Activated CD8-positive, alpha-beta T cell treated with anti-CD3 and anti-CD28 coated beads for 36 hours (primary cell): Measurements from ENCODE around the gene PDCD5. TPM values are rescaled to one million over a fixed set of nuclear protein-coding genes. Genes with fewer than 3 reads are reported as not detected.
"Not testable (repeated sequence)": the region's sequence is repeated elsewhere in the genome, so short reads cannot be mapped to it uniquely, and the experiment has no call there.

ENCODE experiments used
- ATAC-seq: fragments of 200-7000 bp; cut with Tn5 transposase; one replicate; pipeline ENCODE4 v1.10.0; 2021; ENCODE audit warnings: mild to moderate bottlenecking, moderate library complexity
- CTCF ChIA-PET: fragments of 350-600 bp; sonication (Branson Sonifier 250); formaldehyde crosslinking; loops from one replicate; lab custom pipeline; 2021; ENCODE audit warnings: antibody characterized with exemption; lab: Charles Lee
- POLR2A ChIA-PET: fragments of 350-600 bp; sonication (Branson Sonifier 250); formaldehyde crosslinking; loops from one replicate; lab custom pipeline; 2021; ENCODE audit warnings: antibody characterized with exemption; lab: Charles Lee
- DNase-seq: peaks from one replicate; pipeline ENCODE4 v3.0.0-alpha.2; 2020
- H3K27ac Mint-ChIP-seq: one replicate; pipeline ENCODE4 v1.8.0; 2021; ENCODE audit warnings: mild to moderate bottlenecking, mixed read lengths
- H3K27me3 Mint-ChIP-seq: one replicate; pipeline ENCODE4 v1.8.0; 2021; ENCODE audit warnings: mixed read lengths
- H3K36me3 Mint-ChIP-seq: one replicate; pipeline ENCODE4 v1.8.0; 2021; ENCODE audit warnings: low read depth, mixed read lengths
- H3K4me1 Mint-ChIP-seq: one replicate; pipeline ENCODE4 v1.8.0; 2021; ENCODE audit warnings: low read depth, mixed read lengths
- H3K4me3 Mint-ChIP-seq: one replicate; pipeline ENCODE4 v1.8.0; 2021; ENCODE audit warnings: mild to moderate bottlenecking, moderate library complexity, mixed read lengths
- H3K9me3 Mint-ChIP-seq: one replicate; pipeline ENCODE4 v1.8.0; 2021; ENCODE audit warnings: mixed read lengths
- intact Hi-C: fragments of 100-400 bp; cut with micrococcal nuclease; formaldehyde crosslinking; loops from one replicate; pipeline ENCODE4 v1.10.0; 2022
- total RNA-seq, 2 experiments: library from RNA; stranded (reverse); gene quantifications; one replicate each; pipeline ENCODE4 v1.2.3, GENCODE V29; 2021
- TF ChIP-seq, protein P1 (sequence below): fragments of 200-600 bp; IDR thresholded peaks from one replicate; pipeline ENCODE4 v1.8.0; 2022; ENCODE audit warnings: antibody characterized with exemption, mild to moderate bottlenecking

The PDCD5 gene
- total RNA-seq, 2 experiments from 2014 or later: 221 to 222 TPM

DNA sequence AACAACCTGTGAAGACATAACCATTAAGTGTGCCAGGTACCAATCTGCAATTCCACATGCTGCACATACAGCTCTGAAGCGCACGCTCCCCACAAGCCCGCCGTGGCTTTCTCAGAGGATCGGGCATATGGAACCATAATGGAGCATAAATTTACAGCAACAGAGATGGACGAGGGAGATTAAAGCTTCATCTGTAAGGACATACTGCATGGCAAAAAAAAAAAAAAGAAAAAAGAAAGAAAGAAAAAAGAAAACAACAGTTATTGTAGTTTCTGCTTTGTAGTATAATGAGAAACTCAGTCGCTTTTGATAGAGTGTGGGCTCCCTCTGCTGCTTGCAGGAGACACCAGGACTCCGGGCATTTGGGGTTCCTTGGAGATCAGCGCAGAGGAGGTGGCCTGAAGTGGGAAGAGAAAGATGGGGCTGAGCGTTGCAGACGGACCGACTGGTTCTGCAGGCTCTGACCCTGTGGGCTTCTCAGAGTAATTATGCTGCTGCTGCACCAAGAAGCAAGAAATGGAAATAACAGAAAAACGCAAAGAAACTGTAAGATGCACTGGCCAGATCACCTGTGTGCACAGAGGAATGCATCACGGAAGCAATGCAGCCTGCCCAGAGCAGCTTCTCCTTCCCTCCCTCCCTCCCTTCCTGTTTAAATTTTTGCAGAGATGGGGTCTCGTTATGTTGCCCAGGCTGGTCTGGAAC is 10.8 kb upstream of the PDCD5 start:
- Mint-ChIP-seq H3K27me3 (peaks cover 10% of the 10 kb centered on the region), H3K36me3 (no peaks in the 10 kb centered on the region), H3K27ac (no peak overlapping the region), H3K9me3 (no peaks in the 10 kb centered on the region), H3K4me3 (no peak overlapping the region), H3K4me1 (peaks cover 13% of the 10 kb centered on the region)
- intact Hi-C loops: loop anchor here (10.0 kb wide), 1 partner anchor 225 kb away; the partner anchor contains the start of gene ZNF507
- CTCF ChIA-PET: interaction anchor here (0.7 to 2.1 kb wide), 5 partner anchors 30 to 230 kb away, joined by 3 to 8 read pairs (median 4); no protein-coding TSS in a partner anchor
- TF ChIP-seq, protein P1, sequence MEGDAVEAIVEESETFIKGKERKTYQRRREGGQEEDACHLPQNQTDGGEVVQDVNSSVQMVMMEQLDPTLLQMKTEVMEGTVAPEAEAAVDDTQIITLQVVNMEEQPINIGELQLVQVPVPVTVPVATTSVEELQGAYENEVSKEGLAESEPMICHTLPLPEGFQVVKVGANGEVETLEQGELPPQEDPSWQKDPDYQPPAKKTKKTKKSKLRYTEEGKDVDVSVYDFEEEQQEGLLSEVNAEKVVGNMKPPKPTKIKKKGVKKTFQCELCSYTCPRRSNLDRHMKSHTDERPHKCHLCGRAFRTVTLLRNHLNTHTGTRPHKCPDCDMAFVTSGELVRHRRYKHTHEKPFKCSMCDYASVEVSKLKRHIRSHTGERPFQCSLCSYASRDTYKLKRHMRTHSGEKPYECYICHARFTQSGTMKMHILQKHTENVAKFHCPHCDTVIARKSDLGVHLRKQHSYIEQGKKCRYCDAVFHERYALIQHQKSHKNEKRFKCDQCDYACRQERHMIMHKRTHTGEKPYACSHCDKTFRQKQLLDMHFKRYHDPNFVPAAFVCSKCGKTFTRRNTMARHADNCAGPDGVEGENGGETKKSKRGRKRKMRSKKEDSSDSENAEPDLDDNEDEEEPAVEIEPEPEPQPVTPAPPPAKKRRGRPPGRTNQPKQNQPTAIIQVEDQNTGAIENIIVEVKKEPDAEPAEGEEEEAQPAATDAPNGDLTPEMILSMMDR: peak; percentile 69
- peak; percentile 73 for ATAC-seq
- peak; percentile 69 for DNase-seq
- POLR2A ChIA-PET: interaction anchor here (1.5 kb wide), 1 partner anchor 10 kb away, joined by 5 read pairs; no protein-coding TSS in a partner anchor

DNA sequence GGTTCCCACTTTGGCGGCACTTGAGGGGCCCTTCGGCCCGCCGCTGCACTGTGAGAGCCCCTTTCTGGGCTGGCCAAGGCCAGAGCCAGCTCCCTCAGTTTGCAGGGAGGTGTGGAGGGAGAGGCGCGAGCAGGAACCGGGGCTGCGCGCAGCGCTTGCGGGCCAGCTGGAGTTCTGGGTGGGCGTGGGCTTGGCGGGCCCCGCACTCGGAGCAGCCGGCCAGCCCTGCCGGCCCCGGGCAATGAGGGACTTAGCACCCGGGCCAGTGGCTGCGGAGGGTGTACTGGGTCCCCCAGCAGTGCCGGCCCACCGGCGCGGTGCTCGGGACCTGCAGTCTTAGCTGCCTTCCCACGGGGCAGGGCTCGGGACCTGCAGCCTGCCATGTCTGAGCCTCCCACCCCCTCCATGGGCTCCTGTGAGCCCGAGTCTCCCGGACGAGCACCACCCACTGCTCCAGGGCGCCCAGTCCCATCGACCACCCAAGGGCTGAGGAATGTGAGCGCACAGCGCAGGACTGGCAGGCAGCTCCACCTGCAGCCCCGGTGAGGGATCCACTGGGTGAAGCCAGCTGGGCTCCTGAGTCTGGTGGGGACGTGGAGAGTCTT is 9.4 kb upstream of the PDCD5 start:
- H3K27ac Mint-ChIP-seq, DNase-seq, H3K4me3 Mint-ChIP-seq, POLR2A ChIA-PET, ATAC-seq, H3K9me3 Mint-ChIP-seq, H3K36me3 Mint-ChIP-seq: not testable (repeated sequence)
- intact Hi-C loops: loop anchor here (10.0 kb wide), 1 partner anchor 227 kb away; the partner anchor contains the start of gene ZNF507
- H3K27me3 Mint-ChIP-seq: peaks cover 10% of the 10 kb centered on the region
- H3K4me1 Mint-ChIP-seq: peaks cover 13% of the 10 kb centered on the region
- CTCF ChIA-PET: interaction anchor here (2.1 kb wide), 1 partner anchor 134 kb away, joined by 4 read pairs; no protein-coding TSS in a partner anchor

DNA sequence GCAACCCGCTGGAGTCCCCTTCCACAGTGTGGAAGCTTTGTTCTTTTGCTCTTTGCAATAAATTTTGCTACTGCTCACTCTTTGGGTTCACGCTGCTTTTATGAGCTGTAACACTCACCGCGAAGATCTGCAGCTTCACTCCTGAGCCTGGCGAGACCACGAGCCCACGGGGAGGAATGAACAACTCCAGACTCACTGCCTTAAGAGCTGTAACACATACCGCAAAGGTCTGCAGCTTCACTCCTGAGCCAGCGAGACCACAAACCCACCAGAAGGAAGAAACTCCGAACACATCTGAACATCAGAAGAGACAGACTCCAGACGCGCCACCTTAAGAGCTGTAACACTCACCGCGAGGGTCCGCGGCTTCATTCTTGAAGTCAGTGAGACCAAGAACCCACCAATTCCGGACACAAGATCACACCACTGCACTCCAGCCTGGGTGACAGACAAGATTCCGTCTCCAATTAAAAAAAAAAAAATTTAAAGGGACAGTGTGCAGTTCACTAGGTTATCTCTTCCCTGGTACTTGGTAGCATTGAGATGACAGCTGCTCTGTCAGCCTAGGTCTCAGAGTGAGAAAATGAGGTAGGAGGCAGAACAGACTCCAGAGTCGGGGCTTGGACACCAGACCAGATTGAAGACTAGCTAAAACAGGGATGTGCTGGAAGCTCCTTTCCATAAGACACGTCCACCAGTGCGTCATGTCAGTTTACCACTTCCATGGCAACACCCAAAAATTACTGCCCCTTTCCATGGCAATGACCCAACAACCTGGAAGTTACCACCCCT is 8.1 kb upstream of the PDCD5 start:
- POLR2A ChIA-PET: not testable (repeated sequence)

DNA sequence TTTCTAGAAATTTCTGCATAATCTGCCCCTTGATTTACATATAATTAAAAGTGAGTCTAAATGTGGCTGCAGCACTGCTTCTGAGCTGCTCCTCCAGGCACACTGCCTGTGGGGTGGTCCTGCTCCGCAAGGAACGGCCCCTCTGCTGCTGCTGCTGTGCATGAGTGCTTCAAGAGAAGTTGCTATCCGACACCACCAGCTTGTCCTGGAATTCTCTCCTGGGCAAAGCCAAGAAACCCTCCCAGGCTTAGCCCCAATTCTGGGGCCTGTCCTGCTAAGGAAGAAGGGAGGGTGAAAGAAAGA is 7.5 kb upstream of the PDCD5 start:
- POLR2A ChIA-PET: no interaction called here
- ATAC-seq (no peak), DNase-seq (no peak)
- Mint-ChIP-seq H3K27me3 (peaks cover 8% of the 10 kb centered on the region), H3K27ac (no peak overlapping the region), H3K36me3 (no peaks in the 10 kb centered on the region), H3K9me3 (no peaks in the 10 kb centered on the region), H3K4me3 (no peak overlapping the region), H3K4me1 (peaks cover 13% of the 10 kb centered on the region)
- intact Hi-C loops: loop anchor here (10.0 kb wide), 1 partner anchor 229 kb away; the partner anchor contains the start of gene ZNF507
- TF ChIP-seq, protein P1: no peak
- CTCF ChIA-PET: interaction anchor here (2.0 kb wide), 1 partner anchor 11 kb away, joined by 6 read pairs; no protein-coding TSS in a partner anchor

More for the DNA sequence above, 8.1 kb upstream of the PDCD5 start:
- not testable (repeated sequence) for H3K9me3 Mint-ChIP-seq, H3K36me3 Mint-ChIP-seq, H3K27ac Mint-ChIP-seq, H3K27me3 Mint-ChIP-seq
- DNase-seq (peak; percentile 28), ATAC-seq (peak; percentile 67)
- intact Hi-C loops: loop anchor here (10.0 kb wide), 1 partner anchor 228 kb away; the partner anchor contains the start of gene ZNF507
- CTCF ChIA-PET: interaction anchor here (1.1 to 2.0 kb wide), 2 partner anchors 11 to 233 kb away, joined by 5 to 6 read pairs; no protein-coding TSS in a partner anchor
- Mint-ChIP-seq H3K4me3 (peak overlapping the region; percentile 68), H3K4me1 (peaks cover 13% of the 10 kb centered on the region)

DNA sequence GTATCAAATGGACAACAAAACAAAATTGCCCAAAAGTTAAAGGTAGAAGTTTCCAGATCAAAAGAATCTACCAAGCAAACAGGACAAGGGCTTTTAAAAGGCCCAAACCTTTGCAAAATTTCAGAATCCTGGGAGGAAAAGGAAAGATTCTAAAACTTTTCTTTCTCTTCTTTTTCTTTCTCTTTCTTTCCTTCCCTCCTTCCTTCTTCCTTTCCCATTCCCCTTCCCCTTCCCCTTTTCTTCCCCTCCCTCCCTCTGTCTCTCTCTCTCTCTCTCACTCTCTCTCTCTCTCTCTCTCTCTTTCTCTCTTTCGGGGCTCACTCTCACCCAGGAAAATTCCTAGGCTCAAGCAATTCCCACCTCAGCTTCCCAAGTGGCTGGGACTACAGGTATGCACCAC is 4.2 kb upstream of the PDCD5 start:
- no peaks in the 10 kb centered on the region for H3K9me3 Mint-ChIP-seq
- no peaks in the 10 kb centered on the region for H3K36me3 Mint-ChIP-seq
- CTCF ChIA-PET: no interaction called here
- peaks cover 16% of the 10 kb centered on the region for H3K4me1 Mint-ChIP-seq
- TF ChIP-seq, protein P1: no peak
- no peak overlapping the region for H3K27ac Mint-ChIP-seq
- no peak overlapping the region for H3K4me3 Mint-ChIP-seq
- H3K27me3 Mint-ChIP-seq: no peaks in the 10 kb centered on the region
- POLR2A ChIA-PET: no interaction called here
- ATAC-seq (no peak), DNase-seq (no peak)
- intact Hi-C loops: loop anchor here (10.0 kb wide), 1 partner anchor 232 kb away; the partner anchor contains the start of gene ZNF507
